ENCODE measurements around the gene SCLY. TPM values are rescaled to one million over a fixed set of nuclear protein-coding genes. Genes with fewer than 3 reads are reported as not detected.

The SCLY gene
- total RNA-seq, 1 experiment from 2014 or later: 68.4 TPM

DNA sequence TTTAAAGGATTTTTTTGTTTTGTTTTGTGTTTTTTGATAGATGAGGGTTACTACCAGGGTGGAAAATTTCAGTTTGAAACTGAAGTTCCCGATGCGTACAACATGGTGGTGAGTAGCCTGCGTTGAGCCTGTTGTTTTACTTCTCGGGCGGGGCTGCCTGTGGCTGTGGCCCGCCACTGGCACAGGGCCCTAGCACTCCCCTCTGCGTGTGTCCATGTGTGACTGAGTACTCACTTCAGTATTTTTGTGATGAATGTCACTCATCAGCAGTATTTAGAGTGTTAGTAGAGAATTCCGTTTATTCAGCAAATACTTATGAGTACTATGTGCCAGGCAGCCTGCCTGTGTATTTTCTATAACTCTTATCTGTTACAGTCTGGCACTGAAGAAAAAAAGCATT lies 44.3 kb upstream of the SCLY start:
- TF ChIP-seq TP53 (CRISPR knock-in tag; IDR thresholded peaks at IDR 0.05): no peak
- TF ChIP-seq, protein P1, sequence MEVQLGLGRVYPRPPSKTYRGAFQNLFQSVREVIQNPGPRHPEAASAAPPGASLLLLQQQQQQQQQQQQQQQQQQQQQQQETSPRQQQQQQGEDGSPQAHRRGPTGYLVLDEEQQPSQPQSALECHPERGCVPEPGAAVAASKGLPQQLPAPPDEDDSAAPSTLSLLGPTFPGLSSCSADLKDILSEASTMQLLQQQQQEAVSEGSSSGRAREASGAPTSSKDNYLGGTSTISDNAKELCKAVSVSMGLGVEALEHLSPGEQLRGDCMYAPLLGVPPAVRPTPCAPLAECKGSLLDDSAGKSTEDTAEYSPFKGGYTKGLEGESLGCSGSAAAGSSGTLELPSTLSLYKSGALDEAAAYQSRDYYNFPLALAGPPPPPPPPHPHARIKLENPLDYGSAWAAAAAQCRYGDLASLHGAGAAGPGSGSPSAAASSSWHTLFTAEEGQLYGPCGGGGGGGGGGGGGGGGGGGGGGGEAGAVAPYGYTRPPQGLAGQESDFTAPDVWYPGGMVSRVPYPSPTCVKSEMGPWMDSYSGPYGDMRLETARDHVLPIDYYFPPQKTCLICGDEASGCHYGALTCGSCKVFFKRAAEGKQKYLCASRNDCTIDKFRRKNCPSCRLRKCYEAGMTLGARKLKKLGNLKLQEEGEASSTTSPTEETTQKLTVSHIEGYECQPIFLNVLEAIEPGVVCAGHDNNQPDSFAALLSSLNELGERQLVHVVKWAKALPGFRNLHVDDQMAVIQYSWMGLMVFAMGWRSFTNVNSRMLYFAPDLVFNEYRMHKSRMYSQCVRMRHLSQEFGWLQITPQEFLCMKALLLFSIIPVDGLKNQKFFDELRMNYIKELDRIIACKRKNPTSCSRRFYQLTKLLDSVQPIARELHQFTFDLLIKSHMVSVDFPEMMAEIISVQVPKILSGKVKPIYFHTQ (CRISPR knock-in tag; IDR thresholded peaks at IDR 0.05): no peak
- no peak for TF ChIP-seq ZNF263 (CRISPR knock-in tag; IDR thresholded peaks at IDR 0.05; ENCODE audit: low read depth)
- TF ChIP-seq, protein P2, sequence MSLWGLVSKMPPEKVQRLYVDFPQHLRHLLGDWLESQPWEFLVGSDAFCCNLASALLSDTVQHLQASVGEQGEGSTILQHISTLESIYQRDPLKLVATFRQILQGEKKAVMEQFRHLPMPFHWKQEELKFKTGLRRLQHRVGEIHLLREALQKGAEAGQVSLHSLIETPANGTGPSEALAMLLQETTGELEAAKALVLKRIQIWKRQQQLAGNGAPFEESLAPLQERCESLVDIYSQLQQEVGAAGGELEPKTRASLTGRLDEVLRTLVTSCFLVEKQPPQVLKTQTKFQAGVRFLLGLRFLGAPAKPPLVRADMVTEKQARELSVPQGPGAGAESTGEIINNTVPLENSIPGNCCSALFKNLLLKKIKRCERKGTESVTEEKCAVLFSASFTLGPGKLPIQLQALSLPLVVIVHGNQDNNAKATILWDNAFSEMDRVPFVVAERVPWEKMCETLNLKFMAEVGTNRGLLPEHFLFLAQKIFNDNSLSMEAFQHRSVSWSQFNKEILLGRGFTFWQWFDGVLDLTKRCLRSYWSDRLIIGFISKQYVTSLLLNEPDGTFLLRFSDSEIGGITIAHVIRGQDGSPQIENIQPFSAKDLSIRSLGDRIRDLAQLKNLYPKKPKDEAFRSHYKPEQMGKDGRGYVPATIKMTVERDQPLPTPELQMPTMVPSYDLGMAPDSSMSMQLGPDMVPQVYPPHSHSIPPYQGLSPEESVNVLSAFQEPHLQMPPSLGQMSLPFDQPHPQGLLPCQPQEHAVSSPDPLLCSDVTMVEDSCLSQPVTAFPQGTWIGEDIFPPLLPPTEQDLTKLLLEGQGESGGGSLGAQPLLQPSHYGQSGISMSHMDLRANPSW (CRISPR knock-in tag; conservative IDR thresholded peaks at IDR 0.05; ENCODE audit: low read depth): no peak
- TF ChIP-seq, protein P3, sequence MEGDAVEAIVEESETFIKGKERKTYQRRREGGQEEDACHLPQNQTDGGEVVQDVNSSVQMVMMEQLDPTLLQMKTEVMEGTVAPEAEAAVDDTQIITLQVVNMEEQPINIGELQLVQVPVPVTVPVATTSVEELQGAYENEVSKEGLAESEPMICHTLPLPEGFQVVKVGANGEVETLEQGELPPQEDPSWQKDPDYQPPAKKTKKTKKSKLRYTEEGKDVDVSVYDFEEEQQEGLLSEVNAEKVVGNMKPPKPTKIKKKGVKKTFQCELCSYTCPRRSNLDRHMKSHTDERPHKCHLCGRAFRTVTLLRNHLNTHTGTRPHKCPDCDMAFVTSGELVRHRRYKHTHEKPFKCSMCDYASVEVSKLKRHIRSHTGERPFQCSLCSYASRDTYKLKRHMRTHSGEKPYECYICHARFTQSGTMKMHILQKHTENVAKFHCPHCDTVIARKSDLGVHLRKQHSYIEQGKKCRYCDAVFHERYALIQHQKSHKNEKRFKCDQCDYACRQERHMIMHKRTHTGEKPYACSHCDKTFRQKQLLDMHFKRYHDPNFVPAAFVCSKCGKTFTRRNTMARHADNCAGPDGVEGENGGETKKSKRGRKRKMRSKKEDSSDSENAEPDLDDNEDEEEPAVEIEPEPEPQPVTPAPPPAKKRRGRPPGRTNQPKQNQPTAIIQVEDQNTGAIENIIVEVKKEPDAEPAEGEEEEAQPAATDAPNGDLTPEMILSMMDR (IDR thresholded peaks at IDR 0.05): no peak
- TF ChIP-seq, protein P4, sequence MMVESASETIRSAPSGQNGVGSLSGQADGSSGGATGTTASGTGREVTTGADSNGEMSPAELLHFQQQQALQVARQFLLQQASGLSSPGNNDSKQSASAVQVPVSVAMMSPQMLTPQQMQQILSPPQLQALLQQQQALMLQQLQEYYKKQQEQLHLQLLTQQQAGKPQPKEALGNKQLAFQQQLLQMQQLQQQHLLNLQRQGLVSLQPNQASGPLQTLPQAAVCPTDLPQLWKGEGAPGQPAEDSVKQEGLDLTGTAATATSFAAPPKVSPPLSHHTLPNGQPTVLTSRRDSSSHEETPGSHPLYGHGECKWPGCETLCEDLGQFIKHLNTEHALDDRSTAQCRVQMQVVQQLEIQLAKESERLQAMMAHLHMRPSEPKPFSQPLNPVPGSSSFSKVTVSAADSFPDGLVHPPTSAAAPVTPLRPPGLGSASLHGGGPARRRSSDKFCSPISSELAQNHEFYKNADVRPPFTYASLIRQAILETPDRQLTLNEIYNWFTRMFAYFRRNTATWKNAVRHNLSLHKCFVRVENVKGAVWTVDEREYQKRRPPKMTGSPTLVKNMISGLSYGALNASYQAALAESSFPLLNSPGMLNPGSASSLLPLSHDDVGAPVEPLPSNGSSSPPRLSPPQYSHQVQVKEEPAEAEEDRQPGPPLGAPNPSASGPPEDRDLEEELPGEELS (CRISPR knock-in tag; IDR thresholded peaks at IDR 0.05): no peak
- TF ChIP-seq, protein P5, sequence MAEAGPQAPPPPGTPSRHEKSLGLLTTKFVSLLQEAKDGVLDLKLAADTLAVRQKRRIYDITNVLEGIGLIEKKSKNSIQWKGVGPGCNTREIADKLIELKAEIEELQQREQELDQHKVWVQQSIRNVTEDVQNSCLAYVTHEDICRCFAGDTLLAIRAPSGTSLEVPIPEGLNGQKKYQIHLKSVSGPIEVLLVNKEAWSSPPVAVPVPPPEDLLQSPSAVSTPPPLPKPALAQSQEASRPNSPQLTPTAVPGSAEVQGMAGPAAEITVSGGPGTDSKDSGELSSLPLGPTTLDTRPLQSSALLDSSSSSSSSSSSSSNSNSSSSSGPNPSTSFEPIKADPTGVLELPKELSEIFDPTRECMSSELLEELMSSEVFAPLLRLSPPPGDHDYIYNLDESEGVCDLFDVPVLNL (CRISPR knock-in tag; IDR thresholded peaks at IDR 0.05; ENCODE audit: borderline replicate concordance, low read depth): no peak
- no peak for TF ChIP-seq OVOL2 (CRISPR knock-in tag; IDR thresholded peaks at IDR 0.05; ENCODE audit: borderline replicate concordance)
- TF ChIP-seq, protein P6, sequence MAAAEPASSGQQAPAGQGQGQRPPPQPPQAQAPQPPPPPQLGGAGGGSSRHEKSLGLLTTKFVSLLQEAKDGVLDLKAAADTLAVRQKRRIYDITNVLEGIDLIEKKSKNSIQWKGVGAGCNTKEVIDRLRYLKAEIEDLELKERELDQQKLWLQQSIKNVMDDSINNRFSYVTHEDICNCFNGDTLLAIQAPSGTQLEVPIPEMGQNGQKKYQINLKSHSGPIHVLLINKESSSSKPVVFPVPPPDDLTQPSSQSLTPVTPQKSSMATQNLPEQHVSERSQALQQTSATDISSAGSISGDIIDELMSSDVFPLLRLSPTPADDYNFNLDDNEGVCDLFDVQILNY (CRISPR knock-in tag; IDR thresholded peaks at IDR 0.05): no peak
- TF ChIP-seq, protein P7, sequence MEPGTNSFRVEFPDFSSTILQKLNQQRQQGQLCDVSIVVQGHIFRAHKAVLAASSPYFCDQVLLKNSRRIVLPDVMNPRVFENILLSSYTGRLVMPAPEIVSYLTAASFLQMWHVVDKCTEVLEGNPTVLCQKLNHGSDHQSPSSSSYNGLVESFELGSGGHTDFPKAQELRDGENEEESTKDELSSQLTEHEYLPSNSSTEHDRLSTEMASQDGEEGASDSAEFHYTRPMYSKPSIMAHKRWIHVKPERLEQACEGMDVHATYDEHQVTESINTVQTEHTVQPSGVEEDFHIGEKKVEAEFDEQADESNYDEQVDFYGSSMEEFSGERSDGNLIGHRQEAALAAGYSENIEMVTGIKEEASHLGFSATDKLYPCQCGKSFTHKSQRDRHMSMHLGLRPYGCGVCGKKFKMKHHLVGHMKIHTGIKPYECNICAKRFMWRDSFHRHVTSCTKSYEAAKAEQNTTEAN (CRISPR knock-in tag; IDR thresholded peaks at IDR 0.05): no peak
- TF ChIP-seq JUN (CRISPR knock-in tag; IDR thresholded peaks at IDR 0.05): no peak
- TF ChIP-seq ESRRA (CRISPR knock-in tag; IDR thresholded peaks at IDR 0.05; ENCODE audit: borderline replicate concordance): no peak
- TF ChIP-seq SMAD4 (CRISPR knock-in tag; IDR thresholded peaks at IDR 0.05): no peak
- no peak for TF ChIP-seq TEAD4 (CRISPR knock-in tag; IDR thresholded peaks at IDR 0.05)
- no peak for TF ChIP-seq NR2C2 (CRISPR knock-in tag; IDR thresholded peaks at IDR 0.05)
- TF ChIP-seq TEAD1 (CRISPR knock-in tag; IDR thresholded peaks at IDR 0.05): no peak
- TF ChIP-seq, protein P8, sequence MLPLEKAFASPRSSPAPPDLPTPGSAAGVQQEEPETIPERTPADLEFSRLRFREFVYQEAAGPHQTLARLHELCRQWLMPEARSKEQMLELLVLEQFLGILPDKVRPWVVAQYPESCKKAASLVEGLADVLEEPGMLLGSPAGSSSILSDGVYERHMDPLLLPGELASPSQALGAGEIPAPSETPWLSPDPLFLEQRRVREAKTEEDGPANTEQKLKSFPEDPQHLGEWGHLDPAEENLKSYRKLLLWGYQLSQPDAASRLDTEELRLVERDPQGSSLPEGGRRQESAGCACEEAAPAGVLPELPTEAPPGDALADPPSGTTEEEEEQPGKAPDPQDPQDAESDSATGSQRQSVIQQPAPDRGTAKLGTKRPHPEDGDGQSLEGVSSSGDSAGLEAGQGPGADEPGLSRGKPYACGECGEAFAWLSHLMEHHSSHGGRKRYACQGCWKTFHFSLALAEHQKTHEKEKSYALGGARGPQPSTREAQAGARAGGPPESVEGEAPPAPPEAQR (CRISPR knock-in tag; IDR thresholded peaks at IDR 0.05): no peak
- TF ChIP-seq, protein P9, sequence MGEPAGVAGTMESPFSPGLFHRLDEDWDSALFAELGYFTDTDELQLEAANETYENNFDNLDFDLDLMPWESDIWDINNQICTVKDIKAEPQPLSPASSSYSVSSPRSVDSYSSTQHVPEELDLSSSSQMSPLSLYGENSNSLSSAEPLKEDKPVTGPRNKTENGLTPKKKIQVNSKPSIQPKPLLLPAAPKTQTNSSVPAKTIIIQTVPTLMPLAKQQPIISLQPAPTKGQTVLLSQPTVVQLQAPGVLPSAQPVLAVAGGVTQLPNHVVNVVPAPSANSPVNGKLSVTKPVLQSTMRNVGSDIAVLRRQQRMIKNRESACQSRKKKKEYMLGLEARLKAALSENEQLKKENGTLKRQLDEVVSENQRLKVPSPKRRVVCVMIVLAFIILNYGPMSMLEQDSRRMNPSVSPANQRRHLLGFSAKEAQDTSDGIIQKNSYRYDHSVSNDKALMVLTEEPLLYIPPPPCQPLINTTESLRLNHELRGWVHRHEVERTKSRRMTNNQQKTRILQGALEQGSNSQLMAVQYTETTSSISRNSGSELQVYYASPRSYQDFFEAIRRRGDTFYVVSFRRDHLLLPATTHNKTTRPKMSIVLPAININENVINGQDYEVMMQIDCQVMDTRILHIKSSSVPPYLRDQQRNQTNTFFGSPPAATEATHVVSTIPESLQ (CRISPR knock-in tag; IDR thresholded peaks at IDR 0.05): no peak
- TF ChIP-seq ZNF671 (CRISPR knock-in tag; IDR thresholded peaks at IDR 0.05): no peak
- no peak for TF ChIP-seq TCF7 (CRISPR knock-in tag; IDR thresholded peaks at IDR 0.05; ENCODE audit: low read depth)
- Mint-ChIP-seq H3K27ac (no peak overlapping the region), H3K27me3 (ENCODE audit: low read depth) (no peaks in the 10 kb centered on the region), H3K9me3 (no peaks in the 10 kb centered on the region), H3K4me3 (no peak overlapping the region), H3K4me1 (no peaks in the 10 kb centered on the region), H3K36me3 (peaks cover 5% of the 10 kb centered on the region; the same call in 1 of the 2 replicates)
- ATAC-seq (no peak), DNase-seq (ENCODE audit: low spot score) (no peak)
- ChIA-PET POLR2A (no interaction called here), CTCF (no interaction called here)
